ENCODE results near the gene TKT.

TKT gene

DNA sequence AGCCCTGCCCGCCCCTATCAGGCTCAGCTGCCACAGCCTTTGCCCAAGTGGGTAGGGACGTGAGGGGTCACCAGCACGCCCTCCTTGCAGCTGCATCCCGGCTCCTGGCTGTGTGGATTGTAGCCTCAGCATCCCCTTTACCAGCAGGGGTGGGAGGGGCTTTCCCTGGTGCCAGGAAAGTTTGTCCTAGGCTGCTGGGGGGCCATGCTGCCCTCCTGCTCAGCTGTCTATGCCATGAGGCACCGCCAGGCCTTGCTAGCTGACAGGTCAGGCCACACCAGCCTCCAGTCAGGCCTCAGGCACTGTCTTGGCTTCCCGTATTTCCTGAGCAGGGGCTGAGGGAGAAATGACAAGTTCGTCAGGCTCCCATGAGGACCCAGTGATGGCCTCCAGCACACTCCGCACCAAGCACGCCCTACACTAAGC lies 32.3 kb downstream of the TKT start:
- no peak overlapping the region for H3K27ac ChIP-seq
- no peak for TF ChIP-seq CTCF (conservative IDR thresholded peaks at IDR 0.05)

GRCh38 chr3:53223025-53223424 lies 32.8 kb downstream of the TKT start:
- H3K27ac ChIP-seq = no peak overlapping the region
- TF ChIP-seq CTCF (conservative IDR thresholded peaks at IDR 0.05) = no peak

GRCh38 chr3:53222183-53222901 lies 33.5 kb downstream of the TKT start:
- no peak overlapping the region for H3K27ac ChIP-seq
- TF ChIP-seq CTCF (conservative IDR thresholded peaks at IDR 0.05) = no peak

DNA sequence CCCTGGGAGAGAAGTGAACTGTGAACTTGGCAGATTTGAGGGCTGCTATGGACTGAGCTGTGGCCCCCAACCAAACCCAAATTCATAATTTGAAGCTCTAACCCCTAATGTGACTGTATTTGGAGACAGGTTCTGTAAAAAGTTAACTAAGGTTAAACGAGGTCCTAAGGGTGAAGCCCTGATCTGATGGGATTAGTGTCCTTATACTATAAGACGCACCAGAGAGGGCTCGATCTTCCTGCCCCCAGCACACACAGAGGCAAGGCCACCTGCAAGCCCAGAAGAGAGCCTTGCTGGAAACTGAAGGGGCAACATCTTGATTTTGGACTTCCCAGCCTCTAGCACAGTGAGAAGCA lies 34.0 kb downstream of the TKT start:
- H3K27ac ChIP-seq = no peak overlapping the region
- no peak for TF ChIP-seq CTCF (conservative IDR thresholded peaks at IDR 0.05)

GRCh38 chr3:53221345-53221744 lies 34.5 kb downstream of the TKT start:
- H3K27ac ChIP-seq = no peak overlapping the region
- TF ChIP-seq CTCF (conservative IDR thresholded peaks at IDR 0.05) = no peak

- H3K27ac ChIP-seq = peak overlapping the region; percentile 42; the same call in 1 of the 2 replicates
- peak; percentile 99 for TF ChIP-seq CTCF (conservative IDR thresholded peaks at IDR 0.05)
Measured at GRCh38 chr3:53219895-53220483, 35.8 kb downstream of the TKT start.

GRCh38 chr3:53218131-53218530 lies 37.7 kb downstream of the TKT start:
- no peak overlapping the region for H3K27ac ChIP-seq
- no peak for TF ChIP-seq CTCF (conservative IDR thresholded peaks at IDR 0.05)

Data from VCaP (cell line).